CD4-positive, alpha-beta memory T cell (primary cell): ENCODE measurements around the gene ILRUN. TPM values are rescaled to one million over a fixed set of nuclear protein-coding genes. Genes with fewer than 3 reads are reported as not detected.
"Not testable (repeated sequence)": the region's sequence is repeated elsewhere in the genome, so short reads cannot be mapped to it uniquely, and the experiment has no call there.

Experiments used
- CTCF ChIA-PET: fragments of 350-600 bp; sonication (Branson Sonifier 250); formaldehyde crosslinking; loops from one replicate; lab custom pipeline; 2021; ENCODE audit warnings: inconsistent platforms; ENCODE audit not compliant: partially characterized antibody; lab: Charles Lee
- POLR2A ChIA-PET: fragments of 350-600 bp; sonication (Branson Sonifier 250); formaldehyde crosslinking; loops from one replicate; lab custom pipeline; 2021; ENCODE audit not compliant: partially characterized antibody; lab: Charles Lee
- DNase-seq, 5 donors: peaks; one replicate each; pipeline versions ENCODE4 v3.0.0 to v3.0.0-alpha.2; 2020 to 2022; ENCODE audit warnings: mixed read lengths in 1 of 5
- H3K27ac ChIP-seq: one replicate; pipeline ENCODE4 v1.7.0; 2013; ENCODE audit warnings: low read depth, low read length
- H3K27me3 ChIP-seq: 2 replicates; pipeline ENCODE4 v1.7.0; 2013; ENCODE audit warnings: mild to moderate bottlenecking, low read length, moderate library complexity; ENCODE audit not compliant: insufficient read depth
- H3K36me3 ChIP-seq: 2 replicates; pipeline ENCODE4 v1.7.0; 2013; ENCODE audit warnings: mild to moderate bottlenecking, low read length, moderate library complexity; ENCODE audit not compliant: insufficient read depth
- H3K4me1 ChIP-seq: 2 replicates; pipeline ENCODE4 v1.7.0; 2013; ENCODE audit warnings: mild to moderate bottlenecking, low read length, moderate library complexity; ENCODE audit not compliant: insufficient read depth
- H3K4me3 ChIP-seq, 2 donors: one replicate each; pipeline ENCODE4 v1.7.0; 2013; ENCODE audit warnings: low read length in 2 of 2, mild to moderate bottlenecking in 1 of 2
- H3K9me3 ChIP-seq, 2 donors: one replicate each; pipeline ENCODE4 v1.7.0; 2013; ENCODE audit warnings: low read length in 2 of 2, control low read depth in 1 of 2; ENCODE audit not compliant: control insufficient read depth in 1 of 2
- H3K27ac Mint-ChIP-seq, 7 donors: one replicate each; pipeline ENCODE4 v1.8.0; 2020 to 2021; ENCODE audit warnings: mixed read lengths in 7 of 7, mild to moderate bottlenecking in 6 of 7, inconsistent platforms in 3 of 7, moderate library complexity in 3 of 7
- H3K27me3 Mint-ChIP-seq, 2 donors: one replicate each; pipeline ENCODE4 v1.8.0; 2020 to 2021; ENCODE audit warnings: mixed read lengths in 2 of 2
- H3K36me3 Mint-ChIP-seq, 2 donors: one replicate each; pipeline ENCODE4 v1.8.0; 2020 to 2021; ENCODE audit warnings: mixed read lengths in 2 of 2, inconsistent platforms in 1 of 2, mild to moderate bottlenecking in 1 of 2
- H3K4me1 Mint-ChIP-seq, 4 donors: one replicate each; pipeline ENCODE4 v1.8.0; 2020 to 2021; ENCODE audit warnings: mixed read lengths in 4 of 4, mild to moderate bottlenecking in 1 of 4
- H3K4me3 Mint-ChIP-seq, 8 donors: one replicate each; pipeline ENCODE4 v1.8.0; 2020 to 2021; ENCODE audit warnings: mixed read lengths in 8 of 8, mild to moderate bottlenecking in 7 of 8, moderate library complexity in 6 of 8, inconsistent platforms in 3 of 8
- H3K9me3 Mint-ChIP-seq, 8 donors: one replicate each; pipeline ENCODE4 v1.8.0; 2020 to 2021; ENCODE audit warnings: mixed read lengths in 8 of 8, mild to moderate bottlenecking in 5 of 8, inconsistent platforms in 3 of 8, moderate library complexity in 1 of 8
- intact Hi-C: fragments of 100-400 bp; cut with micrococcal nuclease; formaldehyde crosslinking; loops from one replicate; pipeline ENCODE4 v1.15.1; 2023
- polyA plus RNA-seq, 2 donors: library from polyadenylated mRNA; unstranded; fragments of 300-500 nt; fragmentation: Illumina TruSeq; gene quantifications; one replicate each; pipeline ENCODE4 v1.2.3, GENCODE V29; 2021
- total RNA-seq, 2 experiments: library from RNA; stranded (reverse); gene quantifications; one replicate each; pipeline ENCODE4 v1.2.3, GENCODE V29; 2021

The ILRUN gene
- total and polyA plus RNA-seq, 4 experiments from 2014 or later = 14.8 to 70.7 (median 41.8) TPM

DNA sequence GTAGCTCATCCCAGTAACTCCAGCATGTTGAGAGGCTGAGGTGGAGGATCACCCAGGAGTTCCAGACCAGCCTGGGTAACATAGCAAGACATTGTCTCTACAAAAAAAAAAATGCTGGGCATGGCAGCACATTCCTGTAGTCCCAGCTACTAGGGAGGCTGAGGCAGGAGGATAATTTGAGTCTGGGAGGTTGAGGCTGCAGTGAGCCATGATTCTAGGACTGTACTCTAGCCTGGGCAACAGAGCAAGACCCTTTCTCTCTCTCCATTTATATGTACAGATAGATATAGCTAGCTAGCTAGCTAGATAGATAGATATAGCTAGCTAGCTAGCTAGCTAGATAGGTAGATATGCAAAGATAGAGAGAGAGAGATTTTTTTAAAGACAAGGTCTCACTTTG lies 20.4 kb downstream of the ILRUN start:
- H3K4me1 ChIP-seq = peaks cover 57% of the 10 kb centered on the region
- CTCF ChIA-PET = interaction anchor here (1.1 to 5.0 kb wide), 4 partner anchors 19 to 69 kb away, joined by 3 to 22 read pairs (median 4); no protein-coding TSS in a partner anchor
- POLR2A ChIA-PET = interaction anchor here (1.3 to 6.3 kb wide), 3 partner anchors 9 to 20 kb away, joined by 3 to 133 read pairs (median 48); partner anchors contain the start of gene ILRUN
- H3K4me3 ChIP-seq = no peak overlapping the region
- peaks cover 0 to 9% of the 10 kb centered on the region in 2 donors for H3K36me3 Mint-ChIP-seq
- H3K27me3 ChIP-seq = no peaks in the 10 kb centered on the region
- peak overlapping the region; percentile 63 to 99 (median 82) for H3K27ac Mint-ChIP-seq
- H3K9me3 Mint-ChIP-seq = peaks cover 0 to 7% (median 0%) of the 10 kb centered on the region in 8 donors
- no peaks in the 10 kb centered on the region for H3K9me3 ChIP-seq
- peaks cover 42 to 61% (median 55%) of the 10 kb centered on the region in 4 donors for H3K4me1 Mint-ChIP-seq
- H3K27ac ChIP-seq = no peak overlapping the region
- peaks cover 0 to 2% of the 10 kb centered on the region in 2 donors for H3K27me3 Mint-ChIP-seq
- no peak for DNase-seq
- no peak overlapping the region for H3K4me3 Mint-ChIP-seq
- H3K36me3 ChIP-seq = no peaks in the 10 kb centered on the region
- intact Hi-C loops = loop anchor here (10.0 kb wide), 1 partner anchor 209 kb away; the partner anchor contains the start of genes ANKS1A and TAF11

DNA sequence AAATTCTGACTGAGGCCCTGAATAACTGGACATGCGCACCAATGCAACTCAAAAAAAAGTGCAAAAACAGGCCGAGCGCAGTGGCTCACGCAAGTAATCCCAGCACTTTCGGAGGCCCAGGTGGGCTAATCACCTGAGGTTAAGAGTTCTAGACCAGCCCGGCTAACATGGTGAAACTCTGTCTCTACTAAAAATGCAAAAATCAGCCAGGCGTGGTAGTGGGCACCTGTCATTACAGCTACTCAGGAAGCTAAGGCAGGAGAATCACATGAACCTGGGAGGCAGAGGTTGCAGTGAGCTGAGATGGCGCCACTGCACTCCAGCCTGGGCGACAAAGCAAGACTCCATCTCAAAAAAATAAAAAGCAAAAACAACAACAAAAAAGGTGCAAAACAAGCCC lies 21.6 kb downstream of the ILRUN start:
- H3K4me3 ChIP-seq, H3K27me3 ChIP-seq, H3K36me3 ChIP-seq, H3K36me3 Mint-ChIP-seq, H3K27me3 Mint-ChIP-seq, DNase-seq, H3K9me3 ChIP-seq, H3K9me3 Mint-ChIP-seq: not testable (repeated sequence)
- peak overlapping the region in 3 of 8 donors; percentile 30 to 93 (median 83) for H3K4me3 Mint-ChIP-seq
- CTCF ChIA-PET = interaction anchor here (1.0 to 5.0 kb wide), 6 partner anchors 17 to 79 kb away, joined by 3 to 22 read pairs (median 4); no protein-coding TSS in a partner anchor
- peaks cover 67% of the 10 kb centered on the region for H3K4me1 ChIP-seq
- H3K27ac ChIP-seq = peak overlapping the region; percentile 10
- POLR2A ChIA-PET = interaction anchor here (1.0 to 6.3 kb wide), 3 partner anchors 10 to 21 kb away, joined by 3 to 133 read pairs (median 48); partner anchors contain the start of gene ILRUN
- H3K4me1 Mint-ChIP-seq = peaks cover 41 to 67% (median 57%) of the 10 kb centered on the region in 4 donors
- intact Hi-C loops = loop anchor here (1.0 to 10.0 kb wide), 2 partner anchors 82 to 210 kb away; partner anchors contain the start of genes ANKS1A, SNRPC and TAF11
- H3K27ac Mint-ChIP-seq = peak overlapping the region; percentile 92 to 100 (median 97)

DNA sequence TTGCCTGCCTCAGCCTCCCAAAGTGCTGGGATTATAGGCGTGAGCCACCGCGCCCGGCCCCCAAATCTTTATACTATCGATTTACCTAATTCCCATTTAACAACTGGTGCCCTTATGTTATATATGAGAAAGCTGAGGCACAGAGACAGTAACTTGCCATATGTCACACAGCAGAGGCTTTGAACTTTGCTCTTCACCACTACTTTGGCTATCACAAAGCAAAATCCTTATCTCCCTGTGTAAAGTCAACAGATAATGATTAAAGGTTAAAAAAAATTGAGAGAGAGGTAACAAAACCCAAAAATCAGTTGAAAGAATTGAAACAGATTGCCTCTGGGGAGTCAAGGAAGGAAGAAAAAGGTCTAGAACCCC lies 22.3 kb downstream of the ILRUN start:
- ChIA-PET CTCF (interaction anchor here (0.7 to 5.0 kb wide), 6 partner anchors 17 to 1463 kb away, joined by 3 to 22 read pairs (median 4); no protein-coding TSS in a partner anchor), POLR2A (interaction anchor here (0.8 to 6.3 kb wide), 9 partner anchors 10 to 214 kb away, joined by 3 to 133 read pairs (median 16); partner anchors contain the start of genes BLTP3A, ILRUN and SNRPC)
- Mint-ChIP-seq H3K4me1 (peaks cover 38 to 67% (median 55%) of the 10 kb centered on the region in 4 donors), H3K27me3 (peaks cover 0 to 2% of the 10 kb centered on the region in 2 donors), H3K4me3 (peak overlapping the region; percentile 15 to 93 (median 76)), H3K27ac (peak overlapping the region; percentile 92 to 100 (median 97)), H3K9me3 (peaks cover 0 to 7% (median 0%) of the 10 kb centered on the region in 8 donors), H3K36me3 (peaks cover 0 to 9% of the 10 kb centered on the region in 2 donors)
- DNase-seq = no peak
- H3K4me3 ChIP-seq = no peak overlapping the region
- H3K4me1 ChIP-seq = peaks cover 67% of the 10 kb centered on the region
- intact Hi-C loops = loop anchor here (1.0 to 10.0 kb wide), 2 partner anchors 83 to 211 kb away; partner anchors contain the start of genes ANKS1A, SNRPC and TAF11
- H3K36me3 ChIP-seq = no peaks in the 10 kb centered on the region
- no peaks in the 10 kb centered on the region for H3K9me3 ChIP-seq
- peak overlapping the region; percentile 79 for H3K27ac ChIP-seq
- H3K27me3 ChIP-seq = no peaks in the 10 kb centered on the region

DNA sequence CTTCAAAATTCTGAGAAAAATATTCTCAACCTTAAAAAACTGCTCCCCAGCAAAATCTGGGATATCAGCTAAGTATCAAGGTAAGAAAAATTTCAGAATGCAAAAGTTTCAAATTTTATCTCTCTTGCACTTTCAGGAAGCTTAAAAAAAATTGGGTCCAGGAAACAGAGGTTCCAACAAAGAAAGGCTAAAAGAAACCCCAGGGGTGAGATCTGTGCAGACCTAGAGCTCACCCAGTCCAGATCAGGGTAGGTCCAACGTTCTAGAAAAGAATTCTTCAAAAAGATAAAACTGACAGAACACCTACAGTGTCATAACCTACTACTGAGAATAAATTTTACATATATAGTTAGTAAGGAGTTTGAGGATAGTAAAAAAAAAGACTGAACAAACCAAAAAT lies 23.5 kb downstream of the ILRUN start:
- peaks cover 0 to 2% of the 10 kb centered on the region in 2 donors for H3K27me3 Mint-ChIP-seq
- H3K27ac Mint-ChIP-seq = peak overlapping the region; percentile 92 to 100 (median 97)
- H3K36me3 ChIP-seq = no peaks in the 10 kb centered on the region
- peaks cover 0 to 11% of the 10 kb centered on the region in 2 donors for H3K36me3 Mint-ChIP-seq
- intact Hi-C loops = loop anchor here (2.0 to 10.0 kb wide), 2 partner anchors 16 to 212 kb away; partner anchors contain the start of genes ANKS1A and TAF11
- peak in 3 of 5 donors; percentile 14 to 19 (median 17) for DNase-seq
- ChIA-PET POLR2A (interaction anchor here (0.6 to 6.3 kb wide), 15 partner anchors 8 to 1329 kb away, joined by 3 to 133 read pairs (median 7); partner anchors contain the start of genes ANKS1A, BLTP3A, HMGA1 and ILRUN), CTCF (interaction anchor here (0.6 to 2.5 kb wide), 7 partner anchors 16 to 961 kb away, joined by 3 to 14 read pairs (median 3); partner anchors contain the start of gene UQCC2)
- peak overlapping the region; percentile 17 to 32 for H3K4me3 ChIP-seq
- H3K27me3 ChIP-seq = no peaks in the 10 kb centered on the region
- no peaks in the 10 kb centered on the region for H3K9me3 ChIP-seq
- H3K4me1 Mint-ChIP-seq = peaks cover 39 to 72% (median 58%) of the 10 kb centered on the region in 4 donors
- H3K4me3 Mint-ChIP-seq = peak overlapping the region; percentile 67 to 93 (median 80)
- H3K4me1 ChIP-seq = peaks cover 69% of the 10 kb centered on the region
- H3K27ac ChIP-seq = peak overlapping the region; percentile 79
- H3K9me3 Mint-ChIP-seq = peaks cover 0 to 7% (median 0%) of the 10 kb centered on the region in 8 donors

DNA sequence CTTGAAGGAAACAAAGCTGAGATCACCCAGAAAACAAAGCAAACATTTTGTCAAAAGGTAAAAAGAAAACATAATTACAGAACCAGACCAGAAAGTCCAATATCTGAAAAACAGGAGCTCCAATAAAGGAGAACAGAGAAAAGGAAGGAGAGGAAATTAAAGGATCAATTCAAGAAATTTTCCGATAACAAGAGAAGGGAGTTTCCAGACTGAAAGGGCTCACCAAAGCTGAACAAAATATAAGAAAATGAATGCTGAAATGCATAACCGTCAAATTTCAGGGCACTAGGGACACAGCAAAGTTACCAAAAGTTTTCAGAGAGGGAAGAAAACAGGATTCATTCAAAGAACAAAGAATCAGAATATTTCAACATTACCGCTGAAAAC lies 23.9 kb downstream of the ILRUN start:
- Mint-ChIP-seq H3K9me3 (peaks cover 0 to 7% (median 0%) of the 10 kb centered on the region in 8 donors), H3K4me3 (peak overlapping the region; percentile 67 to 93 (median 80)), H3K27me3 (peaks cover 0 to 2% of the 10 kb centered on the region in 2 donors), H3K36me3 (peaks cover 0 to 11% of the 10 kb centered on the region in 2 donors), H3K4me1 (peaks cover 40 to 76% (median 60%) of the 10 kb centered on the region in 4 donors), H3K27ac (peak overlapping the region; percentile 92 to 100 (median 97))
- CTCF ChIA-PET = interaction anchor here (1.2 to 2.5 kb wide), 6 partner anchors 15 to 429 kb away, joined by 3 to 14 read pairs (median 3); no protein-coding TSS in a partner anchor
- DNase-seq = peak in 2 of 5 donors; percentile 8 to 32
- Histone ChIP-seq H3K27me3 (no peaks in the 10 kb centered on the region), H3K27ac (peak overlapping the region; percentile 79), H3K9me3 (no peaks in the 10 kb centered on the region), H3K4me3 (peak overlapping the region; percentile 17 to 32), H3K4me1 (peaks cover 74% of the 10 kb centered on the region), H3K36me3 (no peaks in the 10 kb centered on the region)
- POLR2A ChIA-PET = interaction anchor here (0.6 to 6.3 kb wide), 13 partner anchors 9 to 1701 kb away, joined by 3 to 133 read pairs (median 12); partner anchors contain the start of genes ANKS1A, BLTP3A, HMGA1 and ILRUN
- intact Hi-C loops = loop anchor here (1.0 to 10.0 kb wide), 3 partner anchors 16 to 212 kb away; partner anchors contain the start of genes ANKS1A, ILRUN and TAF11

DNA sequence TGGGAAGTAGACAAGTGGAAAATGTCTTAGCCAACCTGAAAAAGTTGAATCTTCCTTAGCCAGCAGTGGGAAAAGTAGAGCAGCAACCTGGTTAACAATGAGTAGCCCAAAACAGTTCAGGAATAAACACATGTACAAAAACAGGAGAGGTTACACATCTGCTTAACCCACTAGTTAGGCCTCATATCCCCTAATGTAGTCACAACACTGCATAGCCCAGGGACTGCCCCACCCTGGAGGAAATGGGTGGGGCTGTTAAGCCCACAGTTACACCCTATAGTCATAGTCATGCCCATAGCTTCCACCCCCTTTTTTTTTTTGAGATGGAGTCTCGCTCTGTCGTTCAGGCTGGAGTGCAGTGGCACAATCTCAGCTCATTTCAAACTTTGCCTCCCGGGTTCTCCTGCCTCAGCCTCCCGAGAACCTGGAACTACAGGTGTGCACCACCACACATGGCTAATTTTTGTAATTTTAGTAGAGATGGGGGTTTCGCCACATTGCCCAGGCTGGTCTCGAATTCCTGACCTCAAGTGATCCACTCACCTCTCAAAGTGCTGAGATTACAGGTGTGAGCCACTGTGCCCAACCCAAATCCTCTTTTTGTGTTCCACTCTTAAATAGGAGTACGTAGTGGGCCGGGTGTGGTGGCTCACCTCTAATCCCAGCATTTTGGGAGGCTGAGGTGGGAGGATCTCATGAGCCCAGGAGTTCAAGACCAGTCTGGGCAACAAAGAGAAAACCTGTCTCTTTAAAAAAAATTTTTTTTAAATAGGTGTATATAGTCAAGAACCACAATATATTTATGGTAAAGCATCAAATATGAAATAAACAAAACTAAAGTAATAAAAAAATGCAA lies 24.5 kb downstream of the ILRUN start:
- Mint-ChIP-seq H3K27ac (peak overlapping the region; percentile 92 to 100 (median 97)), H3K36me3 (peaks cover 0 to 8% of the 10 kb centered on the region in 2 donors), H3K27me3 (peaks cover 0 to 2% of the 10 kb centered on the region in 2 donors), H3K4me3 (peak overlapping the region; percentile 57 to 93 (median 82)), H3K4me1 (peaks cover 40 to 79% (median 60%) of the 10 kb centered on the region in 4 donors), H3K9me3 (peaks cover 0 to 7% (median 0%) of the 10 kb centered on the region in 8 donors)
- Histone ChIP-seq H3K4me1 (peaks cover 79% of the 10 kb centered on the region), H3K27ac (peak overlapping the region; percentile 79), H3K27me3 (no peaks in the 10 kb centered on the region), H3K4me3 (peak overlapping the region; percentile 32 to 43), H3K9me3 (no peaks in the 10 kb centered on the region), H3K36me3 (no peaks in the 10 kb centered on the region)
- DNase-seq = peak; percentile 78 to 92 (median 85)
- POLR2A ChIA-PET = interaction anchor here (0.6 to 6.3 kb wide), 15 partner anchors 8 to 1700 kb away, joined by 3 to 133 read pairs (median 7); partner anchors contain the start of genes ANKS1A, BLTP3A, HMGA1 and ILRUN
- intact Hi-C loops = loop anchor here (1.0 to 10.0 kb wide), 3 partner anchors 15 to 213 kb away; partner anchors contain the start of genes ANKS1A, ILRUN and TAF11
- CTCF ChIA-PET = interaction anchor here (1.2 to 2.5 kb wide), 5 partner anchors 15 to 428 kb away, joined by 3 to 14 read pairs (median 3); no protein-coding TSS in a partner anchor
